ENCODE measurements around the gene CEP290. TPM values are rescaled to one million over a fixed set of nuclear protein-coding genes. Genes with fewer than 3 reads are reported as not detected.

The CEP290 gene
- total and polyA plus RNA-seq, 2 experiments from 2014 or later: 17.3 to 25.7 TPM

GRCh38 chr12:88037770-88038169, 104.1 kb downstream of the CEP290 start (continued):
- TF ChIP-seq, protein P1, sequence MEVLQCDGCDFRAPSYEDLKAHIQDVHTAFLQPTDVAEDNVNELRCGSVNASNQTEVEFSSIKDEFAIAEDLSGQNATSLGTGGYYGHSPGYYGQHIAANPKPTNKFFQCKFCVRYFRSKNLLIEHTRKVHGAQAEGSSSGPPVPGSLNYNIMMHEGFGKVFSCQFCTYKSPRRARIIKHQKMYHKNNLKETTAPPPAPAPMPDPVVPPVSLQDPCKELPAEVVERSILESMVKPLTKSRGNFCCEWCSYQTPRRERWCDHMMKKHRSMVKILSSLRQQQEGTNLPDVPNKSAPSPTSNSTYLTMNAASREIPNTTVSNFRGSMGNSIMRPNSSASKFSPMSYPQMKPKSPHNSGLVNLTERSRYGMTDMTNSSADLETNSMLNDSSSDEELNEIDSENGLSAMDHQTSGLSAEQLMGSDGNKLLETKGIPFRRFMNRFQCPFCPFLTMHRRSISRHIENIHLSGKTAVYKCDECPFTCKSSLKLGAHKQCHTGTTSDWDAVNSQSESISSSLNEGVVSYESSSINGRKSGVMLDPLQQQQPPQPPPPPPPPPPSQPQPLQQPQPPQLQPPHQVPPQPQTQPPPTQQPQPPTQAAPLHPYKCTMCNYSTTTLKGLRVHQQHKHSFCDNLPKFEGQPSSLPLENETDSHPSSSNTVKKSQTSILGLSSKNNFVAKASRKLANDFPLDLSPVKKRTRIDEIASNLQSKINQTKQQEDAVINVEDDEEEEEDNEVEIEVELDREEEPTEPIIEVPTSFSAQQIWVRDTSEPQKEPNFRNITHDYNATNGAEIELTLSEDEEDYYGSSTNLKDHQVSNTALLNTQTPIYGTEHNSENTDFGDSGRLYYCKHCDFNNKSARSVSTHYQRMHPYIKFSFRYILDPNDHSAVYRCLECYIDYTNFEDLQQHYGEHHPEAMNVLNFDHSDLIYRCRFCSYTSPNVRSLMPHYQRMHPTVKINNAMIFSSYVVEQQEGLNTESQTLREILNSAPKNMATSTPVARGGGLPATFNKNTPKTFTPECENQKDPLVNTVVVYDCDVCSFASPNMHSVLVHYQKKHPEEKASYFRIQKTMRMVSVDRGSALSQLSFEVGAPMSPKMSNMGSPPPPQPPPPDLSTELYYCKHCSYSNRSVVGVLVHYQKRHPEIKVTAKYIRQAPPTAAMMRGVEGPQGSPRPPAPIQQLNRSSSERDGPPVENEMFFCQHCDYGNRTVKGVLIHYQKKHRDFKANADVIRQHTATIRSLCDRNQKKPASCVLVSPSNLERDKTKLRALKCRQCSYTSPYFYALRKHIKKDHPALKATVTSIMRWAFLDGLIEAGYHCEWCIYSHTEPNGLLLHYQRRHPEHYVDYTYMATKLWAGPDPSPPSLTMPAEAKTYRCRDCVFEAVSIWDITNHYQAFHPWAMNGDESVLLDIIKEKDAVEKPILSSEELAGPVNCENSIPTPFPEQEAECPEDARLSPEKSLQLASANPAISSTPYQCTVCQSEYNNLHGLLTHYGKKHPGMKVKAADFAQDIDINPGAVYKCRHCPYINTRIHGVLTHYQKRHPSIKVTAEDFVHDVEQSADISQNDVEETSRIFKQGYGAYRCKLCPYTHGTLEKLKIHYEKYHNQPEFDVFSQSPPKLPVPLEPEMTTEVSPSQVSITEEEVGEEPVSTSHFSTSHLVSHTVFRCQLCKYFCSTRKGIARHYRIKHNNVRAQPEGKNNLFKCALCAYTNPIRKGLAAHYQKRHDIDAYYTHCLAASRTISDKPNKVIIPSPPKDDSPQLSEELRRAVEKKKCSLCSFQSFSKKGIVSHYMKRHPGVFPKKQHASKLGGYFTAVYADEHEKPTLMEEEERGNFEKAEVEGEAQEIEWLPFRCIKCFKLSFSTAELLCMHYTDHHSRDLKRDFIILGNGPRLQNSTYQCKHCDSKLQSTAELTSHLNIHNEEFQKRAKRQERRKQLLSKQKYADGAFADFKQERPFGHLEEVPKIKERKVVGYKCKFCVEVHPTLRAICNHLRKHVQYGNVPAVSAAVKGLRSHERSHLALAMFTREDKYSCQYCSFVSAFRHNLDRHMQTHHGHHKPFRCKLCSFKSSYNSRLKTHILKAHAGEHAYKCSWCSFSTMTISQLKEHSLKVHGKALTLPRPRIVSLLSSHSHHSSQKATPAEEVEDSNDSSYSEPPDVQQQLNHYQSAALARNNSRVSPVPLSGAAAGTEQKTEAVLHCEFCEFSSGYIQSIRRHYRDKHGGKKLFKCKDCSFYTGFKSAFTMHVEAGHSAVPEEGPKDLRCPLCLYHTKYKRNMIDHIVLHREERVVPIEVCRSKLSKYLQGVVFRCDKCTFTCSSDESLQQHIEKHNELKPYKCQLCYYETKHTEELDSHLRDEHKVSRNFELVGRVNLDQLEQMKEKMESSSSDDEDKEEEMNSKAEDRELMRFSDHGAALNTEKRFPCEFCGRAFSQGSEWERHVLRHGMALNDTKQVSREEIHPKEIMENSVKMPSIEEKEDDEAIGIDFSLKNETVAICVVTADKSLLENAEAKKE (CRISPR knock-in tag; IDR thresholded peaks at IDR 0.05): no peak
- no peak for TF ChIP-seq CTCF (conservative IDR thresholded peaks at IDR 0.05; ENCODE audit: low read depth in 2 of 2)
- TF ChIP-seq EZH2 (IDR thresholded peaks at IDR 0.05; ENCODE audit: low read depth, unreplicated experiment): no peak
- no peak for TF ChIP-seq POLR2AphosphoS5 (IDR thresholded peaks at IDR 0.05; ENCODE audit: low read depth)
- TF ChIP-seq NANOG (IDR thresholded peaks at IDR 0.05; ENCODE audit: borderline replicate concordance): no peak

DNA sequence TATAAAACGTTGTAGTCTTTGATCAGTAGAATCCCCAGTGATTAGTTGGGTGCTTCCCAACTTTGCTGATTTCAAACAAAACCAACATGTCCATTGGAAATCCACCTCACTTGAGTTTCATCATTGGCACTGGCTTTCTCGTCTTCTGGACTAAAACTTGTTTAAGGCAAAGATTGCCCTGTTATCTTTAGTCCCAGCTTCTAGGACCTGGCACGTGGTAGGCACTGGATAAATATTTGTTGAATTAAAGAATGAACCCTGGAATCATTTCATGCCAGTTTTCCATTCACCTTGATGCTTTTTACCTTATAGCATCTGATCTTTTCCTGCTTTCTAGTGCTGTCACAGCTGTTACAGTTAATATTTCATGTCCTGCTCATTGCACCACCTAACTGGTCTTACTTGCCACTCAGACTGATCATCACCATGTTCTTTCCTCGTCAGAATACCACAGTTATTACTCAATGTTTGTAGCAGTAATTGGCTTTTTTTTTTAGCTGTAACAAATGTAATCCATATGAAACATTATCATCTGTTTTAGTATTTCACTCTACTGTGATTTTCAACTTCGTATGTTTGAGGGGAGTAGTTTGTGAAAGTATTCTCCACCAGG, 105.4 kb downstream of the CEP290 start:
- peak overlapping the region; percentile 93 for H3K4me2 ChIP-seq
- H2AFZ ChIP-seq: no peak overlapping the region
- Mint-ChIP-seq H3K27ac (no peak overlapping the region), H3K36me3 (ENCODE audit: low read depth) (peaks cover 5% of the 10 kb centered on the region; the same call in 1 of the 3 replicates), H3K4me1 (peaks cover 32% of the 10 kb centered on the region), H3K27me3 (ENCODE audit: insufficient read depth, low read depth, poor library complexity) (no peaks in the 10 kb centered on the region), H3K9me3 (peaks cover 8% of the 10 kb centered on the region), H3K4me3 (peak overlapping the region; percentile 97)
- no peaks in the 10 kb centered on the region for H3K36me3 ChIP-seq (ENCODE audit: insufficient read depth)
- DNase-seq (ENCODE audit: low spot score): no peak
- H3K9me2 ChIP-seq (ENCODE audit: insufficient read depth): no peaks in the 10 kb centered on the region
- H3K27ac ChIP-seq (ENCODE audit: low read depth): no peak overlapping the region
- peaks cover 25% of the 10 kb centered on the region for H3K4me1 ChIP-seq (ENCODE audit: insufficient read depth)
- peaks cover 11% of the 10 kb centered on the region; the same call in 1 of the 2 replicates for H4K20me1 ChIP-seq (replicated peaks; ENCODE audit: insufficient read depth)
- H3F3A ChIP-seq (replicated peaks; ENCODE audit: low read depth): no peaks in the 10 kb centered on the region
- ATAC-seq: no peak
- no peaks in the 10 kb centered on the region for H3K27me3 ChIP-seq (ENCODE audit: insufficient read depth)
- peak overlapping the region; percentile 89 for H3K4me3 ChIP-seq
- peaks cover 59% of the 10 kb centered on the region for H3K79me2 ChIP-seq (replicated peaks; ENCODE audit: insufficient read depth)
- TF ChIP-seq JUNB (IDR thresholded peaks at IDR 0.05; ENCODE audit: unreplicated experiment): no peak
- TF ChIP-seq, protein P1 (CRISPR knock-in tag; IDR thresholded peaks at IDR 0.05): no peak

All from GM23338 (cell line).